Measurements from ENCODE around the gene RPS18. TPM values are rescaled to one million over a fixed set of nuclear protein-coding genes. Genes with fewer than 3 reads are reported as not detected.

RPS18 gene
- total RNA-seq, 1 donor from 2014 or later: 4,710 TPM

GRCh38 chr6:33248932-33249731, 22.7 kb upstream of the RPS18 start:
- peak overlapping the region; percentile 91 for H3K27ac Mint-ChIP-seq
- H3K36me3 Mint-ChIP-seq (ENCODE audit: low read depth): peaks cover 26% of the 10 kb centered on the region
- H3K27me3 Mint-ChIP-seq: no peaks in the 10 kb centered on the region
- DNase-seq (peak; percentile 86), ATAC-seq (ENCODE audit: low read depth) (peak; percentile 84)
- peaks cover 28% of the 10 kb centered on the region for H3K4me1 Mint-ChIP-seq
- H3K9me3 Mint-ChIP-seq: no peaks in the 10 kb centered on the region
- no peak for TF ChIP-seq CTCF (IDR thresholded peaks at IDR 0.05)
- H3K4me3 Mint-ChIP-seq: peak overlapping the region; percentile 91
- ChIA-PET CTCF (interaction anchor here (1.1 to 2.5 kb wide), 23 partner anchors 22 to 315 kb away, joined by 3 to 29 read pairs (median 7); partner anchors contain the start of genes B3GALT4, RING1, RPS18 and VPS52), POLR2A (interaction anchor here (0.5 to 5.5 kb wide), 42 partner anchors 10 to 1059 kb away, joined by 3 to 55 read pairs (median 5); partner anchors contain the start of genes B3GALT4, BRD2, HLA-DOA and HLA-DPA1)
- intact Hi-C loops (cut with micrococcal nuclease): loop anchor here (1.0 to 2.0 kb wide), 14 partner anchors 22 to 364 kb away; partner anchors contain the start of genes KIFC1, PFDN6, RXRB and SLC39A7

DNA sequence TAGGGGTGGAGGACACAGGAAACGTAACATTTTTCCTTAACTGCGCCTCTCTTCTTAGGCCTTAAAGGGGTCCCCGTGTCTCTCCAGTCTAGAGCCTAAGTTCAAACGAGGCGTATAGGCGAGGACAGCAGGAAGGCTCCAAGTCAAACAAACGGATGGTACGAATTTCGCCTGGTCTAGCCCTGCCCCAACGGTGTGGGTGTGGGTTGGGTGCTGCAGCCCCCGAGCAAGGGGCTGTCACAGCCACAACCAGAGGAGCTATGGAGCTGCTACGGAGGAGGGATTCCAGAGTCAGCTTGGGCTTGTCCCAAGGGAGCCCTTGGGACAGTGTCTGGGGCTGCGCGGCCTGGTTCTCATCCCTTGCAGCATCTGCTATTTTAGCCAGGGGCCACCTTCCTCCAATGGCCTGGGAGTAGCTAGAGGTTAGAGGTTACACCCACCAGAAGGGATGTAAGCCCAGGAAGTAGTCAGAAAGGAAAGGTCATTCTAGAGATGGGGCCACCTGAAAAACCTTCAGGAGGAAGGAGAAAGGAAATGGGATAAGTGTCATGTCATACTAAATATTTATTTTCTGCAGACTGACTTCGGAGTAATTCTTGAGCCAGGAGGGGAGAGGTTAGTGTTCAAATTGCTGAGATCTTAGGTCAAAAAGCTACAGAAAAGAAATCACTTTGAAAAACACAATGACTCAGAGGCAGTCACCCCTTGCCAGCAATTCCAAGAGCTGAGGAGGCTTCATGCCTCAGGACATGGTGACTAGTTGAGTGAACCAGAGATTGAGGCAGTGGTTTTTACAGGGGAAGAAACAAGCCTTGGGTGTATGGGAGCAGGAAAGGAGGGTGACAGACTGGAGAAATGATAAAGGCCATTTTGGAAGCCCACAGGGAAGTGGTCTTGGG, 21.9 kb upstream of the RPS18 start:
- ChIA-PET CTCF (interaction anchor here (0.7 to 2.5 kb wide), 10 partner anchors 21 to 249 kb away, joined by 3 to 29 read pairs (median 8); partner anchors contain the start of genes B3GALT4, RING1, RPS18 and VPS52), POLR2A (interaction anchor here (0.5 to 5.5 kb wide), 34 partner anchors 10 to 1060 kb away, joined by 3 to 55 read pairs (median 5); partner anchors contain the start of genes B3GALT4, BRD2, HLA-DOA and HLA-DPA1)
- intact Hi-C loops (cut with micrococcal nuclease): loop anchor here (1.0 to 2.0 kb wide), 8 partner anchors 21 to 365 kb away; partner anchors contain the start of genes KIFC1, PFDN6, RXRB and SLC39A7
- DNase-seq (peak; percentile 22), ATAC-seq (ENCODE audit: low read depth) (no peak)
- Mint-ChIP-seq H3K4me3 (peak overlapping the region; percentile 91), H3K27me3 (no peaks in the 10 kb centered on the region), H3K9me3 (no peaks in the 10 kb centered on the region), H3K36me3 (ENCODE audit: low read depth) (peaks cover 26% of the 10 kb centered on the region), H3K27ac (peak overlapping the region; percentile 91), H3K4me1 (peaks cover 28% of the 10 kb centered on the region)
- no peak for TF ChIP-seq CTCF (IDR thresholded peaks at IDR 0.05)

DNA sequence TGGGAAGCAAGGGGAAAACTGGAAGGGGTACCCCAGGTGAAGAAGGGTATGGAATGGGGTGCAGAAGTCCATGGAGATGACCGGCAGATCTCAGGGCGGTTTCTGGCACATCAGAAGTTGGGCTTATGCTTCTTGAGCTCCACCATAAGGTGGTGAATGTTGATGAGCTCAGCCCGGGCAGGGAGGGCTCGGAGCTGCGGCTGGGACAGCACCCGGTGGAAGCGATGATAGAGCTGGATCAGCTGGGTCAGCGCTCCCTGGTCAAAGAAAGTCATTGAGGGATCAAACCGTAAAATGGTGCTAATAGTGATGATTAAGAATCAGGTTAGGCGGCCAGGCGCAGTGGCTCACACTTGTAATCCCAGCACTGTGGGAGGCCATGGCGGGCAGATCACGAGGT, 21.1 kb upstream of the RPS18 start:
- H3K27ac Mint-ChIP-seq: peak overlapping the region; percentile 91

DNA sequence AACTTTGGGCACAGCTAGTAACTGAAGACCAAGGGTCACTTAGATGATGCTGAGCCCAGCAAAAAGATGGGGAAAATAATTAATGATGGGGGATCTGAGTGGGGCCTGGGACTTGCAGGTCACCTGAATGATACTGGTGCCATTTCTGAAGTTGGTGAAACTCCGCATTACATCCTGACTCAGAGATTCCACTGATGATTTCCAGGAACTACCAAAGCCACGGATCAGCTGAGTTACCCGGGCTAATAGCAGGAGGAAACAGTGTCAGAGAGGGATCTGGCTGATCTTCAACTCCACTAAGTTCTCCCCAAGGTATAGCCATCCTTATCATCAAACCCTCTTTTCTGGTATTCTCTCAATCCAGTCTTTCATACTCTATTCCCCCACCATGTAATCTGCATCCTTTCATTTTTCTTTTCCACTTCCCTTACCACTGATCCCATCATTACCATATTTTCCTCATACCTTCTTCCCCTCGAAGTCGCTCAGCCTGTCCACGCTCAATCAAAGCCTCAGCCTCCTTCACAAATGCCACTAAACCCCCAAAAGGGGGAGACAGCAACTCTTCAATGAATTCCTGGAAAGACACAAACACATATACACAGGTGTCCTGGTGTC, 20.4 kb upstream of the RPS18 start:
- H3K4me1 Mint-ChIP-seq: peaks cover 28% of the 10 kb centered on the region
- TF ChIP-seq CTCF (IDR thresholded peaks at IDR 0.05): no peak
- CTCF ChIA-PET: no interaction called here
- peaks cover 30% of the 10 kb centered on the region for H3K36me3 Mint-ChIP-seq (ENCODE audit: low read depth)
- H3K27ac Mint-ChIP-seq: no peak overlapping the region
- DNase-seq (no peak), ATAC-seq (ENCODE audit: low read depth) (no peak)
- no peaks in the 10 kb centered on the region for H3K9me3 Mint-ChIP-seq
- peak overlapping the region; percentile 40 for H3K4me3 Mint-ChIP-seq
- intact Hi-C loops (cut with micrococcal nuclease): no loop called here
- POLR2A ChIA-PET: interaction anchor here (3.7 to 5.5 kb wide), 3 partner anchors 20 to 43 kb away, joined by 32 to 55 read pairs (median 37); partner anchors contain the start of genes B3GALT4, RING1, RPS18 and VPS52
- no peaks in the 10 kb centered on the region for H3K27me3 Mint-ChIP-seq

More for the DNA sequence above, 21.1 kb upstream of the RPS18 start:
- intact Hi-C loops (cut with micrococcal nuclease): no loop called here
- DNase-seq (no peak), ATAC-seq (ENCODE audit: low read depth) (no peak)
- Mint-ChIP-seq H3K4me3 (peak overlapping the region; percentile 91), H3K9me3 (no peaks in the 10 kb centered on the region), H3K4me1 (peaks cover 28% of the 10 kb centered on the region), H3K36me3 (ENCODE audit: low read depth) (peaks cover 27% of the 10 kb centered on the region), H3K27me3 (no peaks in the 10 kb centered on the region)
- TF ChIP-seq CTCF (IDR thresholded peaks at IDR 0.05): no peak
- POLR2A ChIA-PET: interaction anchor here (1.8 to 5.5 kb wide), 7 partner anchors 21 to 170 kb away, joined by 4 to 55 read pairs (median 27); partner anchors contain the start of genes B3GALT4, PFDN6, RING1 and RPS18
- CTCF ChIA-PET: no interaction called here
